ENCODE data around the gene EHD4.
A peak's percentile ranks its signal among the peaks of the same experiment; 100 is the strongest.

Gene EHD4

GRCh38 chr15:41972253-41973242 is at the start of gene EHD4:
Gene EHD4 (minus strand): TSS chr15:41972557. CDS start chr15:41972494, 63 bp downstream.
- H3K4me1 ChIP-seq (ENCODE audit: insufficient read depth, insufficient read length), result no peaks in the 10 kb centered on the region
- no peak for TF ChIP-seq ZNF274 (IDR thresholded peaks at IDR 0.05; ENCODE audit: low read depth, low read length)
- no peak for TF ChIP-seq YY1 (IDR thresholded peaks at IDR 0.05; ENCODE audit: insufficient read depth, insufficient read length)
- TF ChIP-seq SUZ12 (IDR thresholded peaks at IDR 0.05; ENCODE audit: extremely low read depth, insufficient read depth, insufficient read length), result no peak
- H3K4me3 ChIP-seq (ENCODE audit: insufficient read length, low read depth), result peak within 1 kb of the TSS; percentile 97
- peak within 1 kb of the TSS; percentile 99 for H3K9ac ChIP-seq (ENCODE audit: insufficient read length, low read depth)
- no peaks in the 10 kb centered on the region for H3K27me3 ChIP-seq (ENCODE audit: insufficient read depth, insufficient read length)
- no peaks in the 10 kb centered on the region for H3K9me3 ChIP-seq (ENCODE audit: insufficient read depth, low read length)
- peak; percentile 96 for DNase-seq (ENCODE audit: low read depth, low spot score)
- H3K36me3 ChIP-seq (ENCODE audit: insufficient read depth, insufficient read length, low read length), result peaks cover 3% of the 10 kb centered on the region

GRCh38 chr15:42021593-42021992 is 49.2 kb upstream of the EHD4 start:
- TF ChIP-seq ZNF274 (IDR thresholded peaks at IDR 0.05; ENCODE audit: low read depth, low read length) (no peak), YY1 (IDR thresholded peaks at IDR 0.05; ENCODE audit: insufficient read depth, insufficient read length) (no peak), SUZ12 (IDR thresholded peaks at IDR 0.05; ENCODE audit: extremely low read depth, insufficient read depth, insufficient read length) (no peak)
- Histone ChIP-seq H3K4me1 (ENCODE audit: insufficient read depth, insufficient read length) (no peaks in the 10 kb centered on the region), H3K9me3 (ENCODE audit: insufficient read depth, low read length) (peaks cover 34% of the 10 kb centered on the region; the same call in 1 of the 2 replicates), H3K4me3 (ENCODE audit: insufficient read length, low read depth) (no peak overlapping the region), H3K9ac (ENCODE audit: insufficient read length, low read depth) (no peak overlapping the region), H3K27me3 (ENCODE audit: insufficient read depth, insufficient read length) (no peaks in the 10 kb centered on the region), H3K36me3 (ENCODE audit: insufficient read depth, insufficient read length, low read length) (no peaks in the 10 kb centered on the region)
- DNase-seq (ENCODE audit: low read depth, low spot score), result no peak

- TF ChIP-seq YY1 (IDR thresholded peaks at IDR 0.05; ENCODE audit: insufficient read depth, insufficient read length), result no peak
- TF ChIP-seq SUZ12 (IDR thresholded peaks at IDR 0.05; ENCODE audit: extremely low read depth, insufficient read depth, insufficient read length), result no peak
- no peak for TF ChIP-seq ZNF274 (IDR thresholded peaks at IDR 0.05; ENCODE audit: low read depth, low read length)
- Histone ChIP-seq H3K4me1 (ENCODE audit: insufficient read depth, insufficient read length) (no peaks in the 10 kb centered on the region), H3K36me3 (ENCODE audit: insufficient read depth, insufficient read length, low read length) (no peaks in the 10 kb centered on the region), H3K27me3 (ENCODE audit: insufficient read depth, insufficient read length) (no peaks in the 10 kb centered on the region), H3K9ac (ENCODE audit: insufficient read length, low read depth) (no peak within 1 kb of the TSS), H3K9me3 (ENCODE audit: insufficient read depth, low read length) (peaks cover 33% of the 10 kb centered on the region; the same call in 1 of the 2 replicates), H3K4me3 (ENCODE audit: insufficient read length, low read depth) (no peak within 1 kb of the TSS)
- DNase-seq (ENCODE audit: low read depth, low spot score), result no peak
These were observed 48.4 kb upstream of the EHD4 start, which contains the start of gene PLA2G4E for GRCh38 chr15:42020713-42021273. Gene PLA2G4E (minus strand): TSS chr15:42021042. CDS start chr15:42021030, 12 bp downstream.

GRCh38 chr15:42018306-42019224 is 46.2 kb upstream of the EHD4 start:
- H3K27me3 ChIP-seq (ENCODE audit: insufficient read depth, insufficient read length), result no peaks in the 10 kb centered on the region
- H3K36me3 ChIP-seq (ENCODE audit: insufficient read depth, insufficient read length, low read length), result no peaks in the 10 kb centered on the region
- H3K9me3 ChIP-seq (ENCODE audit: insufficient read depth, low read length), result peaks cover 13% of the 10 kb centered on the region; the same call in 1 of the 2 replicates
- no peak overlapping the region for H3K4me3 ChIP-seq (ENCODE audit: insufficient read length, low read depth)
- H3K9ac ChIP-seq (ENCODE audit: insufficient read length, low read depth), result no peak overlapping the region
- TF ChIP-seq YY1 (IDR thresholded peaks at IDR 0.05; ENCODE audit: insufficient read depth, insufficient read length), result no peak
- TF ChIP-seq ZNF274 (IDR thresholded peaks at IDR 0.05; ENCODE audit: low read depth, low read length), result no peak
- no peak for TF ChIP-seq SUZ12 (IDR thresholded peaks at IDR 0.05; ENCODE audit: extremely low read depth, insufficient read depth, insufficient read length)
- no peaks in the 10 kb centered on the region for H3K4me1 ChIP-seq (ENCODE audit: insufficient read depth, insufficient read length)
- DNase-seq (ENCODE audit: low read depth, low spot score), result no peak

- Histone ChIP-seq H3K9me3 (ENCODE audit: insufficient read depth, low read length) (no peaks in the 10 kb centered on the region; the same call in 1 of the 2 replicates), H3K4me3 (ENCODE audit: insufficient read length, low read depth) (no peak overlapping the region), H3K36me3 (ENCODE audit: insufficient read depth, insufficient read length, low read length) (no peaks in the 10 kb centered on the region), H3K9ac (ENCODE audit: insufficient read length, low read depth) (no peak overlapping the region), H3K4me1 (ENCODE audit: insufficient read depth, insufficient read length) (peaks cover 2% of the 10 kb centered on the region), H3K27me3 (ENCODE audit: insufficient read depth, insufficient read length) (no peaks in the 10 kb centered on the region)
- DNase-seq (ENCODE audit: low read depth, low spot score), result no peak
- no peak for TF ChIP-seq ZNF274 (IDR thresholded peaks at IDR 0.05; ENCODE audit: low read depth, low read length)
These were observed 44.6 kb upstream of the EHD4 start for GRCh38 chr15:42016971-42017370.

GRCh38 chr15:42014406-42014805 is 42.0 kb upstream of the EHD4 start:
- TF ChIP-seq YY1 (IDR thresholded peaks at IDR 0.05; ENCODE audit: insufficient read depth, insufficient read length) (no peak), SUZ12 (IDR thresholded peaks at IDR 0.05; ENCODE audit: extremely low read depth, insufficient read depth, insufficient read length) (no peak), ZNF274 (IDR thresholded peaks at IDR 0.05; ENCODE audit: low read depth, low read length) (no peak)
- no peak overlapping the region for H3K9ac ChIP-seq (ENCODE audit: insufficient read length, low read depth)
- H3K4me1 ChIP-seq (ENCODE audit: insufficient read depth, insufficient read length), result peaks cover 2% of the 10 kb centered on the region
- H3K36me3 ChIP-seq (ENCODE audit: insufficient read depth, insufficient read length, low read length), result no peaks in the 10 kb centered on the region
- no peaks in the 10 kb centered on the region for H3K27me3 ChIP-seq (ENCODE audit: insufficient read depth, insufficient read length)
- H3K4me3 ChIP-seq (ENCODE audit: insufficient read length, low read depth), result no peak overlapping the region
- DNase-seq (ENCODE audit: low read depth, low spot score), result no peak
- no peaks in the 10 kb centered on the region for H3K9me3 ChIP-seq (ENCODE audit: insufficient read depth, low read length)
